HG02588 (cell line): ENCODE results near the gene FILIP1L.

Experiments
- ATAC-seq: cut with Tn5 transposase; IDR thresholded peaks from one replicate; pipeline ENCODE4 v1.9.1; 2021; ENCODE audit warnings: mild to moderate bottlenecking, moderate library complexity; ENCODE audit not compliant: unreplicated experiment

FILIP1L gene

GRCh38 chr3:100125161-100125938 lies 11.0 kb upstream of the FILIP1L start:
- no peak for ATAC-seq

DNA sequence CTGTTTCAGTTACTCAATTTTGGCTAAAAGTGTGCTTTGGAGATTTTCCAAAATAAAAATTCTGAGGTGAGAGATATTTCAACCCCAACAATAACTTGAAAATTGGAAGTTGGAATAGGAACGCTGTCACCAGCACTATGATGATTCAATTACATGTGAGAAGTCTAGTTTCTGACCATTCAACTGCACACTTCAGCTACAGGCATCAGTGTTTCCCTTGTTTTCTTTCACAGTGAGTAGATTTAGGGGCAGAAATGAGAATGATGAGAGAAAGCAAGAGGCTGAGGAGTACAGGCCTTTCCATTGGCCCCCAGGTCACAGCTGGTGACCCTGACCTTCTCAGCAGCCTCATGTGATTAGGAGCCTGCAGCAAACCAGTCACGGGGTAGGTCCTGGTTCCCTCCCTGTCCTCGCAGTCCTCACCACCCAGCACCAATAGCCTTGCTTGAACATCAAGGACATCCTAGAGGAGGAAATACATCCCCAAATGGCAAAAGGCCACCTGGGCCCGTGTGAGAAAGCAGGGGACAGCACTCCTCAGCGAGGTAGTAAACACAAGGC lies 10.0 kb upstream of the FILIP1L start:
- ATAC-seq: no peak

GRCh38 chr3:100123112-100123511 lies 8.8 kb upstream of the FILIP1L start:
- ATAC-seq: no peak

GRCh38 chr3:100122321-100122720 lies 8.0 kb upstream of the FILIP1L start:
- no peak for ATAC-seq

- ATAC-seq: no peak
Observed at GRCh38 chr3:100120693-100121092, 6.4 kb upstream of the FILIP1L start.

GRCh38 chr3:100120012-100120411 lies 5.7 kb upstream of the FILIP1L start:
- no peak for ATAC-seq

DNA sequence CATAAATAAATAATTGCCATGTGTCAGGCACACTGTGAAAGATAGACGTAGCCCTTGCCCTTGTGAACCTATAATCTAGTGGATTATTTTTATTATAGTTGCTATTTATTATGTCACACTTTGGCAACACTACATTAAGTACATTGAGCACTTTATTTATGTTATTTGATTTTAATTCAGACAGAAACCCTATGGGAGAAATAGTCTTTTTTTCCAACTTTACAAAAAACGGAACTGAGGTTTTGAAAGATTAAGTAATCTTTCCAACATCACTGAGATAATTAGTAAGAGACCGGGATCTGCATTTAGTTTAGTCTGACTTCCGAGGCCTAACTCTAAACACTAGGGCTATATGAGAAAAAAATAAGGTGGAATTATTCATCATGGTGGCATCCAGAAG lies 2.8 kb upstream of the FILIP1L start:
- ATAC-seq: no peak

DNA sequence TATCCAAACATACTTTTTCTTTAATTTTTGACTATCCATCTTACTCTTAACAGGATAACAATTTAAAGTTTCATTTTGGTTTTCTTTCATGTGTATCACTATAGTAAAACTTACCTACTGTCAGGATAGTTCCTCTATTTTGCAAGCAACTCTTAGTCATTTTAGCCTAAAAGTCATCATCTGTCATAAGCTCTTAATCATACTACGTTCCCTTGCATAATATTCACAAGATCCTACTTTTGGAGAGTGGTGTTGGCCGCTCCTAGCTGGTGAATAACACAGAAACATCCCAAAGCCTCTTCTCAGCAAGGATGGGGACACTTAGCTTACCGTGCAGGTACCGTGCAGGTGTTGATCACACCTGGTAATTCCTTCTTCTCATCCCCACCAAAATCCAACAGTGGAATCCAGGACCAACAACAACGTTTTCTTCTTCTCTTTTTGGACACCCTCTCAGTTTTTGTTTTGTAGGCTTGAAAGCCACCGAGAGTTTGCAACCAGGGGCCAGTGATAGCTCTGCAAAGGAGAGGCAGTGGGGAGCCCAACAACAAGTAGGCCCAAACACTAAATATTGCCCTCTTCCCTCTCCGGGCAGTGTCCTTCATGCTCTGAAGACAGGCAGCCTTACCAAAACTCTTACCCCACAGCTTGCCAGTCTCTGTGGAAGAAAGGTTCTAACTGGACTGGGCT lies 433 bp downstream of the FILIP1L start:
- ATAC-seq: no peak

DNA sequence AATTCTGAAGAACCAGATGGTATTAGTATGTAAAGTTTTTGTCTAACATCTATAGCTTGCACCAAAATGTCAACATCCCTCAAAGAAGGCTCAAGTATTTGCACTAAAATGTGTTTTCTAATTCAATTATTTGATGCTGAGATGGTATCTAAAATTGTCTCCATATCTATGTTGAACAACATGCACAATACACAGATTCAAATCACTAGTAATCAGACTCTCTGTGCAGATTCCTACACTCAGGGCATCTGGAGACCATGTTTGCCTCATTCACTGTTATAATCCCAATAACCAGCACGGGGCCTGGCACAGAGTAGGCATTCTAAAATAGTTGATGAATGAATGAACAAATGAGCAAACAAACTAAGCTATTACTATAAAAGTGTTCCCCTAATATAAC lies 2.6 kb downstream of the FILIP1L start:
- ATAC-seq: no peak

DNA sequence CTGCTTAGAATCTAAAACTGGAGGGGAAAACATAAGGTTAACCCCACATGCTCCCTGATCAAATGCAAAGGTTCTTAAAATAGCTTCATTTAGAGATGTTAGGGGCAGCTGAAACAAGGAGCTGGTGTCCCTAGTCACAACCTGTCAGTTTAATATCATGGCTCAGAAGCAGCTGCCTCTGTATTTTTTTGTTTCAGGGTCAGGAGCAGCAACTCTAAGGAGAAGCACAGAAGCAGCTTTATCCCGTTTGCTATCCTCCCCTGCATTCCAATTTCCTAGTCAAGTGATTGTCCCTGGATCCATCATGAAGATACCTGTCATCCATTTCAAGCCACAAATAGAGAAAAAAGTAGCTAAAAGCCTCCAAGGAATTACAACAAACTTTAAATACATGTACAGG lies 4.1 kb downstream of the FILIP1L start:
- ATAC-seq: no peak

DNA sequence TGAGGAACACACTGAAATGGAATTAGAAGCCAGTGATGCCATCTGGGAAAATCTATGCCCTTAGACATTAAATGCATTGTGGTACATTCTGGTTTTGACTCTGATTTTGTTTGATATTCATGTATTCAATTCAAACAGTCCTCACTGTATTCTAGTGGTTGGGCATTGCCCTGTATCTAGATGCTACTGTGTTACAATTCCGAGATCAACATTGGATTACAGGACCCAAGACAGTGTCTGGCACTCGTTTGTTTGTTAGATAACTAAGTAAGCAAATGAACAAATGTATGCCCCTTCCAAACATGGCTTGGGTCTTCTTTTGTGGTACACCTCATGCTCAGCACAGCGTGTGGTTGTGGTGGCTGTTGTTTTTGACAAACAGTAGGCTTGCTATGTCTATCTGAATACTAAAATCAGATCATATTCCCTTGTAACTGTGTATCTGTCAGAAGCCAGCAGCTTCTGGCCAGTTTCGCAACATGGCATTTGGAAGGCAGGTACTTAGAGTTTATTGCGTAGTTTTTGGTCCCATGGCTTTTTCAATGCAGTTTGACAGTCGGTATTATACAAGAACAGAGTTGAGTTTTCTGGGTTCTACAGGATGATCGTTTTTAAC lies 5.7 kb downstream of the FILIP1L start:
- no peak for ATAC-seq

GRCh38 chr3:100107221-100107814 lies 7.0 kb downstream of the FILIP1L start:
- no peak for ATAC-seq

GRCh38 chr3:100106531-100107141 lies 7.7 kb downstream of the FILIP1L start:
- ATAC-seq: no peak

DNA sequence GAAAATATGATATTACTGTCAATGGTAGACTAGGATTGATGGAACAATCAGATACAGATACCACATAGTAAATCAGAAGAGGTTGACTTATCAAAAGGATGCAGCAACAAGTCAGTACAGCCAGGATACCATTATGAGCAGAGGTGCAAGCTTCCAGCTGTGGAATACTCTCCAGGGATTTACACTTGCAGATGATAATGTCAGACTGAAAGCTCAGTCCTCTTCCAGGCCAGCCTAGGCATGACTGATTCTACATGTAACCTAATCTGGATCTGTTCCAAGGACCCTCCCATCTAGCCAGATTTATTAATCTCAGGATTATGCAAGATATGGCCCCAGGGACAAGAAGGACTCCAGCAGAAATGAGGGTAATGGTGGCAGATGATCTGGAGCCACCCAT lies 8.2 kb downstream of the FILIP1L start:
- ATAC-seq: no peak

GRCh38 chr3:100105501-100105900 lies 8.8 kb downstream of the FILIP1L start:
- ATAC-seq: peak; percentile 38

GRCh38 chr3:100104817-100105413 lies 9.4 kb downstream of the FILIP1L start:
- ATAC-seq: no peak

DNA sequence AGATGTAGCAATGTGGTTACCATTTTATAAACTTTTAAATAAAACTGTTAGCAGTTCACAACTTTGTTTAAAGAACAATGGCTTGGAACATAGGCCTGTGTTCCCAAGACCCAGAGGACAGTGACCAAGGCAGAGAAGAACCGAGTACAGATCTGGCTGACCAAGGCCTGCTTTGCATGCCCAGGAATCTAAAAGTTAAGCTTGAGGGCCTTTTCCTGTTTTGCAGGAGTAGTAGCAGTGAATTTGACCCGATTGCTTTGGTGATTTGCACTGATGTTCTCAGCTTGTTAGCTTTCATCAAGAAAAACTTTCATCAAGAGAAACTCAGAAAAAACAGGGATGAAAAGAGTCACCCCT lies 9.9 kb downstream of the FILIP1L start:
- peak; percentile 49 for ATAC-seq

DNA sequence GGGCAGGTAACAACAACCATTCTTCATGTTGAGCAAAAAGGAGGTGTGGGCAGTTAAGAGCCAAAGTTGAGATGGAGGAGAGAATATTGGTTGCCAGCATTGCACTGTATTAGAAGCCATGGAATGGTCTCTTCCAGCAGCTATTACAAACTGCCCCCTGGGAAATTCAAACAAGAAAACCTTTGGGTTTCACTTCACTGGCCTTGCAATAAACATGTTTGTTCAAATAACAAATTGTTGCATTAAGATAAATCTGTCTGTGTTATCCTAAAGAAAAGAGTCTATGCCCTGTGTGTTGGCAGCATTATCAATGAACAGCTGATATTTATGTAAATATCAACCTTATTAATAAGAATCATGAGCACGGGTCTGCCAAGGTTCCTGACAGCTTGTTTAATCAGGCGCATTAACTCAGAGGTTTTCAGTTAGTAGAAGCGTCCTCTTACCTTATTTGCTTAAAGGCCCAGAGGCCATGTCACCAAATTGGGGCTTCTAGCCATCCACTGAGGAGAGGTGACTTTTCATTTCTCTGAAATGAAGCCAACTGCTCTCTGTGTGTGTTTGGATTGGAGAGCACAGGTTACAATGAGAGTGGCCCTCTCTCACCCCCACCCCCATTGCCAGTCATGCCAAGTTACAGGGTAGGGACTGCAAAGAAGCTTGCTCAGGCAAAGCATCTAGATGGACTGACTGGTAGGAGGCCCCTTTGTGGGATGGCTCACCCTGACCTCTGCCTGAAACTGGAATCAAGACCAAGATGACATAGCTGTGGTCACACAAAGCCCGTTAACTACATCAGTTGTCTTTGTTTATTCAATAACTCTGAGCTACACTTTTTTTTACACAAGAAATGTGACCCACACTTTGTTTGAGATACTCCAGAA lies 10.5 kb downstream of the FILIP1L start:
- peak; percentile 88 for ATAC-seq

GRCh38 chr3:100102757-100103156 lies 11.5 kb downstream of the FILIP1L start:
- ATAC-seq: no peak

GRCh38 chr3:100100425-100100824 lies 13.9 kb downstream of the FILIP1L start:
- ATAC-seq: no peak
